Trophoblast cell (in vitro differentiated cells and primary cell): ENCODE results near the gene UBR4.
A peak's percentile ranks its signal among the peaks of the same experiment; 100 is the strongest.

ENCODE experiments used
- DNase-seq, 2 donors: peaks; one replicate each; pipeline ENCODE4 v3.0.0-alpha.2; 2016
- H2AFZ ChIP-seq: 2 replicates; pipeline ENCODE4 v1.6.1; 2013; ENCODE audit warnings: low read length, moderate library complexity, mild to moderate bottlenecking; ENCODE audit not compliant: insufficient read depth, poor library complexity
- H2AK5ac ChIP-seq: 2 replicates; pipeline ENCODE4 v1.6.1; 2013; ENCODE audit warnings: mild to moderate bottlenecking, low read length
- H2BK120ac ChIP-seq: 2 replicates; pipeline ENCODE4 v1.6.1; 2013; ENCODE audit warnings: low read length, mild to moderate bottlenecking, moderate library complexity; ENCODE audit not compliant: insufficient read depth, poor library complexity
- H2BK12ac ChIP-seq: 2 replicates; pipeline ENCODE4 v1.6.1; 2013; ENCODE audit warnings: mild to moderate bottlenecking, low read length, moderate library complexity
- H2BK5ac ChIP-seq: 2 replicates; pipeline ENCODE4 v1.6.1; 2013; ENCODE audit warnings: low read length, low read depth, moderate library complexity, mild to moderate bottlenecking; ENCODE audit not compliant: poor library complexity
- H3K14ac ChIP-seq: 2 replicates; pipeline ENCODE4 v1.6.1; 2013; ENCODE audit warnings: mild to moderate bottlenecking, low read length
- H3K18ac ChIP-seq: 2 replicates; pipeline ENCODE4 v1.6.1; 2013; ENCODE audit warnings: mild to moderate bottlenecking, low read length
- H3K23ac ChIP-seq: 2 replicates; pipeline ENCODE4 v1.6.1; 2013; ENCODE audit warnings: low read length
- H3K27ac ChIP-seq: 2 replicates; pipeline ENCODE4 v1.5.1; 2013; ENCODE audit warnings: low read depth, mild to moderate bottlenecking, inconsistent platforms, low read length, moderate library complexity
- H3K27me3 ChIP-seq: 2 replicates; pipeline ENCODE4 v1.6.1; 2013; ENCODE audit warnings: inconsistent platforms, mild to moderate bottlenecking, low read length, moderate library complexity; ENCODE audit not compliant: insufficient read depth
- H3K36me3 ChIP-seq, 2 experiments: 1 replicate in 1 of 2; 2 replicates in 1 of 2; pipeline ENCODE4 v1.6.1; 2013; ENCODE audit warnings: low read length in 2 of 2, mild to moderate bottlenecking in 2 of 2, moderate library complexity in 1 of 2; ENCODE audit not compliant: insufficient read depth in 2 of 2, control insufficient read depth in 1 of 2
- H3K4ac ChIP-seq: 2 replicates; pipeline ENCODE4 v1.6.1; 2013; ENCODE audit warnings: low read depth, mild to moderate bottlenecking, low read length, moderate library complexity
- H3K4me1 ChIP-seq, 2 experiments: 1 replicate in 1 of 2; 2 replicates in 1 of 2; pipeline ENCODE4 v1.6.1; 2013; ENCODE audit warnings: low read length in 2 of 2, mild to moderate bottlenecking in 2 of 2, moderate library complexity in 1 of 2; ENCODE audit not compliant: insufficient read depth in 2 of 2, control insufficient read depth in 1 of 2
- H3K4me2 ChIP-seq: 2 replicates; pipeline ENCODE4 v1.6.1; 2013; ENCODE audit warnings: inconsistent platforms, mild to moderate bottlenecking, low read length, moderate library complexity
- H3K4me3 ChIP-seq: 2 replicates; pipeline ENCODE4 v1.5.1; 2013; ENCODE audit warnings: mild to moderate bottlenecking, low read depth, low read length, inconsistent platforms
- H3K79me1 ChIP-seq: one replicate; pipeline ENCODE4 v1.6.1; 2013; ENCODE audit warnings: low read length
- H3K79me2 ChIP-seq: 2 replicates; pipeline ENCODE4 v1.6.1; 2013; ENCODE audit warnings: low read length, mild to moderate bottlenecking; ENCODE audit not compliant: control insufficient read depth, insufficient read depth, poor library complexity
- H3K9ac ChIP-seq: 2 replicates; pipeline ENCODE4 v1.6.1; 2013; ENCODE audit warnings: mild to moderate bottlenecking, low read length
- H3K9me3 ChIP-seq: 2 replicates; pipeline ENCODE4 v1.6.1; 2013; ENCODE audit warnings: low read depth, mild to moderate bottlenecking, control low read depth, inconsistent platforms, low read length; ENCODE audit not compliant: insufficient read depth
- H4K12ac ChIP-seq: 2 replicates; pipeline ENCODE4 v1.6.1; 2013; ENCODE audit warnings: low read depth, mild to moderate bottlenecking, low read length, moderate library complexity
- H4K8ac ChIP-seq: 2 replicates; pipeline ENCODE4 v1.6.1; 2013; ENCODE audit warnings: low read depth, mild to moderate bottlenecking, low read length, moderate library complexity
- H4K91ac ChIP-seq: one replicate; pipeline ENCODE4 v1.6.1; 2013; ENCODE audit warnings: low read depth, mild to moderate bottlenecking, low read length, moderate library complexity
- whole genome bisulfite sequencing: extraction: QIAGEN DNeasy Blood & Tissue Kit; methylation state at CpG from one replicate; pipeline ENCODE4 v1.1.7; 2013; ENCODE audit warnings: missing lambda C conversion rate; ENCODE audit not compliant: insufficient read length, insufficient coverage; ENCODE audit errors: extremely low coverage; 5-methylcytosine and 5-hydroxymethylcytosine counted together

UBR4 gene

DNA sequence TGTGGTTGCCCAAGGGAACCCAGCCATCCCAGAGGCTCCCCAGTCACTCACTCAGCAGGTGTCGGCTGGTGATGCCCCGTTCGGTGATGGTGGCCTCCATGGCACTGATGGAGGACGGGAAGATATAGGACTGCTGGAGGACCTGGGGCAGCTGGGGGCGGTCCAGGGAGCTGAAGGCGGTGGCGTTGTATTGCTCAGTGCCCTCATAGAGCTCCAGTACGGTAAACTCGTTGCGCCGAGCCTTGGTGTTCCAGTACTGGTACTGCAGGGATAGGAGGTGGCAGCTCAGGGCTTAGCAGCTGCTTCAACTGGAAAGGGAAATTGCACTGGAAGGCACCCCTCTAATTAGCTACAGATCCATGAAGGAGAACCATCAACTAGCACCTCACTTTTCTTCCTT is 12.5 kb upstream of the UBR4 start:
- H2AFZ ChIP-seq = no peak overlapping the region
- no peak overlapping the region for H2BK120ac ChIP-seq
- H3K36me3 ChIP-seq = peaks cover 53 to 86% of the 10 kb centered on the region in 2 experiments
- H3K9ac ChIP-seq = no peak overlapping the region
- no peak overlapping the region for H4K8ac ChIP-seq
- no peak overlapping the region for H4K91ac ChIP-seq
- H3K4ac ChIP-seq = no peak overlapping the region
- H3K14ac ChIP-seq = no peak overlapping the region
- no peak overlapping the region for H4K12ac ChIP-seq
- H3K27me3 ChIP-seq = no peaks in the 10 kb centered on the region
- no peaks in the 10 kb centered on the region for H3K79me1 ChIP-seq
- H3K4me2 ChIP-seq = no peak overlapping the region
- H3K79me2 ChIP-seq = no peaks in the 10 kb centered on the region
- H2AK5ac ChIP-seq = no peak overlapping the region
- no peak for DNase-seq
- no peak overlapping the region for H3K27ac ChIP-seq
- H3K4me3 ChIP-seq = peak overlapping the region; percentile 15
- H3K4me1 ChIP-seq = no peaks in the 10 kb centered on the region
- no peak overlapping the region for H3K23ac ChIP-seq
- no peak overlapping the region for H2BK12ac ChIP-seq
- H3K18ac ChIP-seq = no peak overlapping the region
- H3K9me3 ChIP-seq = no peaks in the 10 kb centered on the region
- WGBS = no CpG with 5 or more reads among the region's 11 CpGs
- H2BK5ac ChIP-seq = no peak overlapping the region

DNA sequence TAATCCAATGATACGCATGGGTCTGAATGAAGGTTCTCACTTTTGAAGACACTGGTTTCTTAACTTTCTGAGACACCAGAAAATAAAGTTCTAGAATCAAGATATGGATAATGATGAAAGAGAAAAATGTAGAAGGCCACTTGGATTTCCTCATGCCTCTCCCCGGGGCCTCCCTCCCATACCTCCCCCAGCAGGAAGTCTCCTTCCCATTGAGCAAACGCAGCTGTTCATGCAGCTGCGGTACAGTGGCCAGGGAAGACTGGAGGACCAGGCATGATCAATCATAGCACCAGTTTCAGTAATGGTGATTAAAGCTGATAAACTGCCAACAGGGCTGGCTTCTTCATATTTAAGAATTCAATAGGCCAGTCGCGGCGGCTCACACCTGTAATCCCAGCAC is 10.9 kb upstream of the UBR4 start:
- DNase-seq = no peak
- H3K27ac ChIP-seq = no peak overlapping the region
- WGBS = no CpG with 5 or more reads among the region's 7 CpGs

DNA sequence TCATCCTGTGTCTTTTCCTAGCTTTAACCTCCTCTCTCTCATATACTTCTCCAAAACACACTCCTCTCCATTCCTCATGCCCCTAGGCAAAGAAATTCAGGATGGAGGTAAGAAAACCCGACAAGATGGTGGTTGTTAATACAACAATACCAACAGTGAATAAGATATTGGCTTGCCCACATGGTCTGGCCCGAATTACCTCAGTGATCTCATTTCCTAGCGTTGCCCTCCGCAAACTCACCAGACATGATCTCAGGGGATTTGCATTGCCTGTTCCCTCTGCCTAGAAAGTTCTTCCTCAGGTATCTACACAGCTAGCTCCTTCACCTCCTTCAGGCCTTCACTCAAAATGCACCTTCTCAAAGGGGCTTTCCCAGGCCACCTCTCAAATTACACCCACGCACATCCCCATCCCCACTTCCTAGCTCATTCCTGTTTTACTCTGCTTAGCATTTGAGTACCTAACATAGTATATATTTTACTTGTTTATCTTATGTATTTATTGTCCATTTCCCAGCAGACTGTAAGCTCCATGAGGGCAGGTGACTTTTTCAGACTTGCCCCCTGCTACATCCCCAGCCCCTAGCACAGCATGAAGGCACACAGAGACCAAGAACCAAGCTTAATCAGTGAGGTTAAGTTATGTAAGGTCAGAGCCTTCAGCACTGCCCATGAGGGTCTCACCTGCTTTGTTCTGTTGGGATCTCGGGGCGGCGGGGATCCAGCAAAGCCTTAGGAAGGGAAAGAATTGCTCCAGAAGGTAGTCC is 10.2 kb upstream of the UBR4 start:
- Histone ChIP-seq H3K4ac (no peak overlapping the region), H3K23ac (no peak overlapping the region), H3K14ac (no peak overlapping the region), H3K4me3 (no peak overlapping the region), H2AK5ac (no peak overlapping the region), H2BK5ac (no peak overlapping the region), H4K12ac (no peak overlapping the region), H3K9me3 (no peaks in the 10 kb centered on the region), H3K4me1 (no peaks in the 10 kb centered on the region), H4K91ac (no peak overlapping the region), H2BK12ac (no peak overlapping the region), H3K27ac (no peak overlapping the region), H3K36me3 (peaks cover 46 to 66% of the 10 kb centered on the region in 2 experiments), H3K9ac (no peak overlapping the region), H3K79me1 (no peaks in the 10 kb centered on the region), H3K79me2 (no peaks in the 10 kb centered on the region), H3K27me3 (no peaks in the 10 kb centered on the region), H2AFZ (no peak overlapping the region), H2BK120ac (no peak overlapping the region), H3K4me2 (no peak overlapping the region), H4K8ac (no peak overlapping the region), H3K18ac (no peak overlapping the region)
- no peak for DNase-seq
- no CpG with 5 or more reads among the region's 8 CpGs for WGBS

More for the DNA sequence above, 10.9 kb upstream of the UBR4 start:
- H3K23ac ChIP-seq = no peak overlapping the region
- no peak overlapping the region for H3K4me3 ChIP-seq
- H3K79me2 ChIP-seq = no peaks in the 10 kb centered on the region
- H4K12ac ChIP-seq = no peak overlapping the region
- H3K4ac ChIP-seq = no peak overlapping the region
- no peaks in the 10 kb centered on the region for H3K27me3 ChIP-seq
- no peak overlapping the region for H3K4me2 ChIP-seq
- no peak overlapping the region for H2AFZ ChIP-seq
- H3K18ac ChIP-seq = no peak overlapping the region
- no peak overlapping the region for H4K91ac ChIP-seq
- peaks cover 48 to 72% of the 10 kb centered on the region in 2 experiments for H3K36me3 ChIP-seq
- no peak overlapping the region for H3K9ac ChIP-seq
- H3K14ac ChIP-seq = no peak overlapping the region
- H2BK12ac ChIP-seq = no peak overlapping the region
- H2AK5ac ChIP-seq = no peak overlapping the region
- no peaks in the 10 kb centered on the region for H3K79me1 ChIP-seq
- H3K4me1 ChIP-seq = no peaks in the 10 kb centered on the region
- H3K9me3 ChIP-seq = no peaks in the 10 kb centered on the region
- no peak overlapping the region for H4K8ac ChIP-seq
- H2BK5ac ChIP-seq = no peak overlapping the region
- no peak overlapping the region for H2BK120ac ChIP-seq

DNA sequence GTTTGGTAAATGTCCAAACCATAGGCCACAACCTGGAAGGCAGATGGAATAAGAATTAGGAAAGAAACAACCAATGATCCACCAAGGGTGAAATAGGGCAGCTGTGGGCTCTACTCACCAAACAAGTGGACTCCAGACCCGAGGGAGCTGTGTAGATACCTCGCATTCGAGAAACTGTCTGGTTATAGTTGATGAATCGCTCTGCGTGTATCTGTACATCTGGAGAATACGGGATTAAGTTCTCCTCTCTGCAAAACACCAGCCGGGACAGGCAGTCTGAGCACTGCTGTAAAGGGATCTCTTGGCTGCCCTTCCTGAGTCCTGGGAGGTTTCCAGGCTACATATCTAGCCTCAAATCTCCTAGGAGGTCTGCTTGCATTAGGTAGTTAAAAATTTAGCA is 9.4 kb upstream of the UBR4 start:
- H4K91ac ChIP-seq = no peak overlapping the region

More for the DNA sequence above, 9.4 kb upstream of the UBR4 start:
- Histone ChIP-seq H3K4me2 (no peak overlapping the region), H2BK12ac (no peak overlapping the region), H4K8ac (no peak overlapping the region), H2BK120ac (no peak overlapping the region), H2AFZ (no peak overlapping the region), H3K4me1 (no peaks in the 10 kb centered on the region), H3K23ac (no peak overlapping the region), H3K9ac (no peak overlapping the region), H3K27ac (no peak overlapping the region), H2BK5ac (no peak overlapping the region), H3K18ac (no peak overlapping the region), H3K27me3 (no peaks in the 10 kb centered on the region), H3K14ac (no peak overlapping the region), H3K4me3 (no peak overlapping the region), H3K79me2 (no peaks in the 10 kb centered on the region), H3K79me1 (no peaks in the 10 kb centered on the region), H3K9me3 (no peaks in the 10 kb centered on the region), H4K12ac (no peak overlapping the region), H3K36me3 (peaks cover 39 to 60% of the 10 kb centered on the region in 2 experiments), H3K4ac (no peak overlapping the region), H2AK5ac (no peak overlapping the region)
- no CpG with 5 or more reads among the region's 7 CpGs for WGBS
- no peak for DNase-seq
